Testis (tissue), 2 donors: ENCODE results near the gene SEZ6.

Experiments used
- POLR2A ChIP-seq: fragments of 450-650 bp; IDR thresholded peaks from one replicate; pipeline ENCODE4 v1.6.1; 2017; ENCODE audit warnings: antibody characterized with exemption, mild to moderate bottlenecking, moderate library complexity
- TF ChIP-seq, protein P1 (sequence below), 3 experiments: fragments of 450-650 bp in 2 of 3; fragments of 200-600 bp in 1 of 3; sonication (generic) in 1 of 3; IDR thresholded peaks; one replicate each; pipeline ENCODE4 v1.5.1; 2016 to 2019; ENCODE audit warnings: antibody characterized with exemption in 3 of 3, mild to moderate bottlenecking in 2 of 3, moderate library complexity in 1 of 3

DNA sequence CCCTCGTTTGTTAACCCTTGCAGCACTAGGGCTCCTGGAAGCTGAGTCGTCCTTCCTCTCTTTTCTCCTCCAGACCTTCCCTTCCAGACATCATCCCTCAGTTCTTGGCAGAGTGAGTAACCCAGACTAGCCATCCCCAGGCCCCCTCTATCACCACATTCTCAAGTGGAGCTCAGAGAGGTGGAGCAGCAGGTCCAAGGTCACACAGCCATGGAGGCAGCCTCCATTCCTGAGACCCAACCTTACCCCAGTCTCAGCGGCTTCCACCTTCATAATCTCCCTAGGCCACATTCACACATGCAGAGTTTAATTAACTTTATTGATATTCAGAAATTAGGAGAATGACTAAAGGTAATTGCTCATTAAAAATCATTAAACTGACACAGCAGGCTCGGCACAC, 3.0 kb downstream of the SEZ6 start:
- no peak for TF ChIP-seq POLR2A
- TF ChIP-seq, protein P1, sequence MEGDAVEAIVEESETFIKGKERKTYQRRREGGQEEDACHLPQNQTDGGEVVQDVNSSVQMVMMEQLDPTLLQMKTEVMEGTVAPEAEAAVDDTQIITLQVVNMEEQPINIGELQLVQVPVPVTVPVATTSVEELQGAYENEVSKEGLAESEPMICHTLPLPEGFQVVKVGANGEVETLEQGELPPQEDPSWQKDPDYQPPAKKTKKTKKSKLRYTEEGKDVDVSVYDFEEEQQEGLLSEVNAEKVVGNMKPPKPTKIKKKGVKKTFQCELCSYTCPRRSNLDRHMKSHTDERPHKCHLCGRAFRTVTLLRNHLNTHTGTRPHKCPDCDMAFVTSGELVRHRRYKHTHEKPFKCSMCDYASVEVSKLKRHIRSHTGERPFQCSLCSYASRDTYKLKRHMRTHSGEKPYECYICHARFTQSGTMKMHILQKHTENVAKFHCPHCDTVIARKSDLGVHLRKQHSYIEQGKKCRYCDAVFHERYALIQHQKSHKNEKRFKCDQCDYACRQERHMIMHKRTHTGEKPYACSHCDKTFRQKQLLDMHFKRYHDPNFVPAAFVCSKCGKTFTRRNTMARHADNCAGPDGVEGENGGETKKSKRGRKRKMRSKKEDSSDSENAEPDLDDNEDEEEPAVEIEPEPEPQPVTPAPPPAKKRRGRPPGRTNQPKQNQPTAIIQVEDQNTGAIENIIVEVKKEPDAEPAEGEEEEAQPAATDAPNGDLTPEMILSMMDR (IDR thresholded peaks at IDR 0.05): no peak
